ENCODE data around the gene MBOAT2. TPM values are rescaled to one million over a fixed set of nuclear protein-coding genes. Genes with fewer than 3 reads are reported as not detected.

The MBOAT2 gene
- total RNA-seq, 2 experiments from 2014 or later = 8.8 to 10.6 TPM

DNA sequence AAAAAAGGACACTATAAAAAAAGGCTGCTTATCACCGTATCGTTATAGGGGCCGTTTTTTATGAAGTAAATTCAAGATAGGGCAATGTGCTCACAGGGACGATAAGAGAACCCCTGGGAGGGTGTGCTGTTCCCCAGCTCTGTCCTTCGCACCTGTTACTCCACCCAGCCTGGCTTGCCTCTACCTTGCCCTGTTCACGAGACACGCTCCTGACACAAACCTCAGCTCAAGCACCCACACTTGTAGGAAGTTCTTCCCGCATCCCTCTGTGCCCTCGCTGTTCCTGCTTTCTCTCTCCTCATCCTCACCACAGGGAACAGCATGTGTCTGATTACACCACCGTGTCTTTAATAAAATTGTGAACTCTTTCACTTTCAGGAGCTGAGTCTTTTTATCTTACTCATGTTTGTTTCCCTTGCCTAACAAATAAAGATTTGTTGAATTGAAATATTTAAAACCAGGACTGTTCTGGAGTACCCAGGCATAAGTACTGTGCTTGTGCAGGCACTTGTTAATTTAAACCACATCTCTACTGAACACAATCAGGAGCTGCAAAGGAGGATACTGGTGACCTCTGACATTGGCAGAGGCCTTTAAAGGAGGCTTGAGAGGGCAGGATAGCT, 140.0 kb downstream of the MBOAT2 start:
- H3K4me3 Mint-ChIP-seq = no peak overlapping the region
- no peaks in the 10 kb centered on the region for H3K36me3 Mint-ChIP-seq (ENCODE audit: low read depth)
- POLR2A ChIA-PET = no interaction called here
- no peak overlapping the region for H3K27ac Mint-ChIP-seq
- DNase-seq = no peak
- CTCF ChIA-PET = no interaction called here
- no peaks in the 10 kb centered on the region for H3K9me3 Mint-ChIP-seq
- H3K27me3 Mint-ChIP-seq = no peaks in the 10 kb centered on the region
- H3K4me1 Mint-ChIP-seq = no peaks in the 10 kb centered on the region

DNA sequence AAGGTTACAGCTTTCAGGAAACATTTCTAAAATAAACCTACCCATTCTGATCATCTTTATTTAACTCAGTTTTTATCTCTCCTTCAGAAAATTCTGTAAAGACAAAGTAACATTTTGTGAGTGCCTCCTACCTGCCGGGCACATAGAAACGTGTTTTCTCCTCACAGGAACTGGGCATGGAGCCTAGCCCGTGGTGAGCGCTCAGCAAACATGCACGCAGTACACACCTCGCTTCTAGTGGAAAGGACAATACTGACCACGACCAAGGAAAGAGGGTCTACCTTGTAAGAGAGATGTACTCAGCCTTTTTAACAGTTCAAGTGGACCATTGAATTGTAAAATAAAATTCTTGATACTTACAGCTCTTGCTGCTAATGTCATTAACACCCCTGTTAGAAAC, 141.3 kb downstream of the MBOAT2 start:
- H3K27me3 Mint-ChIP-seq = no peaks in the 10 kb centered on the region
- H3K4me3 Mint-ChIP-seq = no peak overlapping the region
- ChIA-PET POLR2A (no interaction called here), CTCF (no interaction called here)
- H3K27ac Mint-ChIP-seq = no peak overlapping the region
- no peak for DNase-seq
- H3K9me3 Mint-ChIP-seq = no peaks in the 10 kb centered on the region
- H3K4me1 Mint-ChIP-seq = no peaks in the 10 kb centered on the region
- no peaks in the 10 kb centered on the region for H3K36me3 Mint-ChIP-seq (ENCODE audit: low read depth)

DNA sequence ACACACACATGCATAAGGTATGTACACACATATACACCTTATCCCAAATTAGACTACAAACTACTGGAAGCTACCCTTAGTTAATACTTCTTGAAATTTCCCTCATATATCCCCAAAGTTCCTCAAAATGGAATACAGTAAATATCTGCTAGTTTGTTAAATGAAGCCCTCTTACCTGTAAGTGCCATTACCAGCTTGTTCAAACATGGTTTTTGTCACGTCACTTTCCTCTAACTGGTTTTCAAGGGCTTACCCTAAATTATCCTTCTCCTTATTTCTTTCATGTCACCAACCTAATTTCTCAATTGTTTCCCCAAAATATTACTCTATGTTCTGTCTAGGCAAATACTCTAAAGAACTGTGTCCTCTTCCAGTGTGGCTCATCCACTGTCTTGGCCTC, 141.7 kb downstream of the MBOAT2 start:
- CTCF ChIA-PET = no interaction called here
- no peak for DNase-seq
- POLR2A ChIA-PET = no interaction called here
- H3K36me3 Mint-ChIP-seq (ENCODE audit: low read depth) = no peaks in the 10 kb centered on the region
- no peaks in the 10 kb centered on the region for H3K27me3 Mint-ChIP-seq
- H3K4me1 Mint-ChIP-seq = no peaks in the 10 kb centered on the region
- H3K9me3 Mint-ChIP-seq = no peaks in the 10 kb centered on the region
- no peak overlapping the region for H3K4me3 Mint-ChIP-seq
- H3K27ac Mint-ChIP-seq = no peak overlapping the region

DNA sequence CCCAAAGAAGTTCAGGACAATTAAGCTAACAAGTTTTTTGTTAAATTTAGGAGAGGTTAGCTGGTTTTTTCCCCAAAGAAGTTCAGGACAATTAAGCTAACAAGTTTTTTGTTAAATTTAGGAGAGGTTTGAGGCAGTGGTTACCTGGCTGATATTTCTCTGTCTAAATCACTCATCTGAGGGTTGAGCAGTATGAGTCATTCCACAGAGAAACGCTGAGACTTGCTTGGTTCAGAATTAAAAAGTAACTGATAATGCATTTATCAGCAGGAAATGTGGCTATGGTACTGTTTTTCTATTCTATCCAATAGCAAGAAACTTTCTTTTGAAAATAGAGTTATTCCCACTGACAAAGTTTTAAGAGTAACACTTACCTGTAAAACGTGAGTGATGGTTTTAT, 143.2 kb downstream of the MBOAT2 start:
- POLR2A ChIA-PET = no interaction called here
- no peak for DNase-seq
- no peaks in the 10 kb centered on the region for H3K9me3 Mint-ChIP-seq
- no peak overlapping the region for H3K4me3 Mint-ChIP-seq
- no peak overlapping the region for H3K27ac Mint-ChIP-seq
- H3K27me3 Mint-ChIP-seq = no peaks in the 10 kb centered on the region
- no peaks in the 10 kb centered on the region for H3K4me1 Mint-ChIP-seq
- CTCF ChIA-PET = interaction anchor here (0.7 to 0.9 kb wide), 2 partner anchors 9 to 612 kb away, joined by 3 to 5 read pairs; no protein-coding TSS in a partner anchor
- no peaks in the 10 kb centered on the region for H3K36me3 Mint-ChIP-seq (ENCODE audit: low read depth)

DNA sequence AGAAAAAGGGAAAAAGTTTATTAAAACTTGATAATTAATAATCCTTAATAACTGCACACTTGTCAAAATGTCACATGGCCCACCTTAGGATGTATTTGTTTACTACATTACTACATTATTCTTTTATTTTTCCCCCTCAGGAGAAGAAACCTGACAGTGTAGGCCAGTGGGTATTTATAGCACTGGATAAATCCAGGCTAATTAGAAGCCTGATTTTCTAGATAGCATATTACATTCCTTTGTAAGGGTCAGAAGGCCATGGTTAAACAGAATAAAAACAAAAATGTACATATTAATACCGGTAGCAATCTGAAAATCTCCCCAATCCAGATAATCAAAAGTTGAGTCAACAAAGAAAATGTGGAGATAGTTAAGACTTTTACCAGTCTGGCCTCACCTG, 144.6 kb downstream of the MBOAT2 start:
- CTCF ChIA-PET = no interaction called here
- Mint-ChIP-seq H3K27ac (no peak overlapping the region), H3K27me3 (peaks cover 3% of the 10 kb centered on the region), H3K4me1 (no peaks in the 10 kb centered on the region), H3K4me3 (no peak overlapping the region), H3K36me3 (ENCODE audit: low read depth) (no peaks in the 10 kb centered on the region), H3K9me3 (no peaks in the 10 kb centered on the region)
- DNase-seq = no peak
- POLR2A ChIA-PET = no interaction called here

DNA sequence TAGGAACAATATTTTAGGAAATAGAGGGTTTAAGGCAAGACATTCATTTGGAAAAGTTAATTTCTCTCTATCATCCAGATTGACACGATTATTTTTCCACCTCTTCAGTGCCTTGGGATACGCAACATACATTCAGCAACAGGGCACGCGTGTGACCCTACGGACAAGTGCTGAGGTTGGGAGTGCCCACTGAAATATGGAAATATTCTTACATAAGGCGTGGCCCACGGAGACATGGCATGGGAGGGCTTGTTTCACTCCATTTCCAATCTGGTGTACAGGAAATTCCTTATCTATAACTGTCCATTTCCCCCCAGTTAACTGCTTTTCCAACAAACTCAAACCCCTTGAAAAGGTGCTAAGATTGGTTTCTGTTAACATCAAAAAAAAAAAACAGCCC, 145.2 kb downstream of the MBOAT2 start:
- CTCF ChIA-PET = no interaction called here
- Mint-ChIP-seq H3K4me1 (no peaks in the 10 kb centered on the region), H3K36me3 (ENCODE audit: low read depth) (no peaks in the 10 kb centered on the region), H3K27me3 (peaks cover 3% of the 10 kb centered on the region), H3K4me3 (no peak overlapping the region), H3K27ac (no peak overlapping the region), H3K9me3 (no peaks in the 10 kb centered on the region)
- no peak for DNase-seq
- POLR2A ChIA-PET = no interaction called here

DNA sequence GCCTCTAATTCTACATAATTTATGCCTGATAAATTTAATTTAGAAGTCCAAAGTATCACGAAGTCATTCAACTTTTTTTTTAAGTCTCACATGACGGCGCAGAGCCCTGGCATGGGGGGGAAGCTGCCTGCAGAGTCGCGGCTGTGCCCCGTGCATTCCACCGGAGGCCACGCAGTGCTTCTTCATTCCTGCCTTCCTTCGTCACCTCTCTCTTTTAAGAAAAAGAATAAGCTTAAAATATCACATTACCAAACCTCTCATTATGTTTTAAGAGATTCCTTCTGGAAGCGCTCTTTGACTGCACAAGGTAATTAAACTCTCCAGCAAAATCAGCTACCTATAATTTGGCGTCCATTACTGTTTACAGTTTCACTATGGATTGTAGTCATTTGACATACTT, 145.8 kb downstream of the MBOAT2 start:
- H3K36me3 Mint-ChIP-seq (ENCODE audit: low read depth) = no peaks in the 10 kb centered on the region
- ChIA-PET POLR2A (no interaction called here), CTCF (no interaction called here)
- H3K27me3 Mint-ChIP-seq = peaks cover 3% of the 10 kb centered on the region
- H3K9me3 Mint-ChIP-seq = no peaks in the 10 kb centered on the region
- H3K4me3 Mint-ChIP-seq = no peak overlapping the region
- no peaks in the 10 kb centered on the region for H3K4me1 Mint-ChIP-seq
- no peak overlapping the region for H3K27ac Mint-ChIP-seq
- no peak for DNase-seq

DNA sequence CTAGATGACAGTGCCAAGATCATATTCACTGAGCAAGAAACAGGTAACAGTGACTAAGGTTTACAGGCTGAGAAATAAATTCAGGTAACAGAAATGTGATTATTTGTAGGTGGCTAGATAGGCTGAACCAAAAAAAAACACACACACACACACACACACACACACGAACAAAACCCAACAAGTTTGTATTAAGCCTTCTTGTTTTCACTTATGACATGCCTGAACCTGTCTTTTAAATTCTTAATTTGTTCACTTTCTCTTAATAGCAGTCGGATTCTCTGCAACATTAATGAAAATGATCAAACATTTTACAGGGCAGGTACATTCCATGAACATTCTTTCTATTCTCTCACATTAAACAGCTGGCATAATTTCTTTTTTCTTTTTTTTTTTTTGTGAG, 147.3 kb downstream of the MBOAT2 start:
- Mint-ChIP-seq H3K27me3 (peaks cover 3% of the 10 kb centered on the region), H3K4me3 (no peak overlapping the region), H3K36me3 (ENCODE audit: low read depth) (no peaks in the 10 kb centered on the region), H3K4me1 (no peaks in the 10 kb centered on the region), H3K9me3 (no peaks in the 10 kb centered on the region), H3K27ac (no peak overlapping the region)
- ChIA-PET CTCF (no interaction called here), POLR2A (no interaction called here)
- DNase-seq = no peak

DNA sequence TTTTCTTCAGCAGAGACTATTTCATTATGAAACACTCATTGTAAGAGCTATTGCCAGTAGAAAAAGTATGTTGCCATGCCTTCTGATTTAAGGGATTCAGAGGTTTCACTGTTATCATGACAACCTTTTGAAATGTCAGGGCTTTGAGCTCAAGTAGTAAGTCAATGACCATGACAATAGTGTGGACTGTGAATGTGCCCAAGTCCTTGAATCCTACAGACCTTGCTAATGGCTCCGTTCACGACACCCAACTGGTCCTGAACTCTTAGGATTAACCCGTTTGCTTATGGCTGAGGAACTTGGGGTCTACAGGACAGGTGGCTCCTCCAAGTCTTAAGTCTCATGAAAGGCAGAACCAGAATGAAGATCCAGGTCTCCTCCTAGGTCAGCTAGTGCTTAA, 148.5 kb downstream of the MBOAT2 start:
- H3K27ac Mint-ChIP-seq = no peak overlapping the region
- peaks cover 3% of the 10 kb centered on the region for H3K27me3 Mint-ChIP-seq
- no peak for DNase-seq
- POLR2A ChIA-PET = no interaction called here
- H3K4me1 Mint-ChIP-seq = no peaks in the 10 kb centered on the region
- H3K9me3 Mint-ChIP-seq = no peaks in the 10 kb centered on the region
- CTCF ChIA-PET = no interaction called here
- no peak overlapping the region for H3K4me3 Mint-ChIP-seq
- H3K36me3 Mint-ChIP-seq (ENCODE audit: low read depth) = no peaks in the 10 kb centered on the region

DNA sequence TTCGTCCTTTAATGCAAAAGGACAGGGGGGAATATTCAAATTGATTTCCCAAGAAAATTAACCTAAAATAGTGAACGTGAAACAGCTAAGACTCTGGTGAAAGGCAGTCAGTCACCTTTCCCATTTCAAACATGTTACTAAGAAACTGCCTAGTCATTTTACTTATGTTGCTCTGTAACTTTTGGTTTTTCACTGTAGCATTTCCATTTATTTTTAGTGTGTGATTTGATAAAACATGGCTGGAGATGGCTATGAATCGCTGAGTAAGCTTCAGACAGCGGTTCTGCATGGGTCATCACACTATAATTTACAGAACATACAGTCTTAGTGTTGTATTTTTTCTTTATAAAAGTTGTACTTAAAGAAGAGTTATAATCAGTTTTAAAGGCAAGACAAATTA, 150.1 kb downstream of the MBOAT2 start:
- Mint-ChIP-seq H3K4me3 (no peak overlapping the region), H3K4me1 (peaks cover 5% of the 10 kb centered on the region), H3K36me3 (ENCODE audit: low read depth) (no peaks in the 10 kb centered on the region), H3K27ac (no peak overlapping the region), H3K27me3 (peaks cover 3% of the 10 kb centered on the region), H3K9me3 (no peaks in the 10 kb centered on the region)
- POLR2A ChIA-PET = no interaction called here
- no peak for DNase-seq
- CTCF ChIA-PET = no interaction called here

DNA sequence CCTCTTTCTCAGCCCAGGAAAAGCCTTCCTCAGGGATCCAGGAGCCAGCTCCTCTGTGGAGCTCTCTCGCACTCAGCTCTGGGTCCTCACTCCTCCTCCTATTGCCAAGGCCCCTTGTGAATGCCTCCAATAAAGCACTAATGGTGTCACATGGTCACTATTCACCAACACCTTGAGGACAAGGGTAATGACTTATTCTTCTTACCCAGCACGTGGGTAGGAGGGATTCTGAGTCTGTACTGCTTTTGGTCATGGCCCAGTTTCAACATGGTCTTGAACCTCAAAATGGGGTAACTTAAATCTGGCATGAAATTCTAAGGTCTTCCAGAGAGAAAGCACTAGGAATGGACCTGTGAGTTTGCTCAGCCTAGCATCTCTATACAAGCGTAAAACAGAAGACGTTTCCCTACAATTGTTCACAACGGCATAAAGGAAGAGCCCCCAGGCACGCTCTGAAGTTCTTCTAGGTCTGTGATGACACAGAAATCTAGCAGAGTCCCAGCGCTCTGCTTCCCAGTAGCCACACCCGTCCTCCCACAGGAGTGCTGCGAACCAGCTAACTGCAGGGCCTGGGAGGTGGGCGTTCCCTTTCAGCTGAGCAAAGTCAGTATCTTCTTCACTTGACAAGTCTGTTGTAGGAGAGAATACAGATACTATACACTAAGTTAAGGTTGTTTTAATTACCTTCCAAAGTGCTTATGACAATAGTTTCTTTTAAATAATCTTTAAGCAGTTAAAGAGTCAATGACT, 151.5 kb downstream of the MBOAT2 start:
- ChIA-PET POLR2A (no interaction called here), CTCF (no interaction called here)
- Mint-ChIP-seq H3K36me3 (ENCODE audit: low read depth) (no peaks in the 10 kb centered on the region), H3K9me3 (no peaks in the 10 kb centered on the region), H3K4me3 (no peak overlapping the region), H3K4me1 (peaks cover 5% of the 10 kb centered on the region), H3K27ac (no peak overlapping the region), H3K27me3 (peaks cover 3% of the 10 kb centered on the region)
- DNase-seq = no peak

DNA sequence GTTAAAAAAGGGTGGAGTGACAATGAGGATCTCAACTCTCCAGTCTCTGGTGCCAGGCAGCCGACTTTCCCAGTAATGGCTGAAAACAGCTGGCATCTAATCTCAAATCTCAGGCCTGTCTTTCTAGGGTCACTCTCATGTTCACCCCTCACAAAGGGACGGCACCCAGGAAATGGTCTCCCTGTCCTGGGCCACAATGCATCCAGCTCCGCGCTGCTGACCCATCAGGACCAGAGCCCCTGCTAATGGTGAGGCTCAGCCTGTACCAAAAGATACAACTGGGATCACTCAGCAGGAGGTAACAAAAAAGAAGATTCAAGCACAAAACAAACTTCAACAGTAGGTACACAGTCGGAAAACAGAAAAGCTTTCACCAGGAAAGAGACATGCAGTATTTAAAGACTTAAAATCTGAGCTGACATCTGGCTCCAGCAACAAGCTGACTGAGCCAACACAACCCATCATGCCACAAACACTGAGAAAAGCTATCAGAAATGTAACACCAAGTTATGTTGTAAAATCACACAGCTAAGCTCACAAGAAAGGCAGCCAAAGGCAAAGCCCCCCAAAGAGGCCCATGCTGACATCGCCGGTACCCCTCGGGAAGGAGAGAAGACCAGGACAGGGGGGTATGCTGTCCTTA, 152.5 kb downstream of the MBOAT2 start:
- Mint-ChIP-seq H3K4me1 (peaks cover 5% of the 10 kb centered on the region), H3K9me3 (no peaks in the 10 kb centered on the region), H3K36me3 (ENCODE audit: low read depth) (no peaks in the 10 kb centered on the region), H3K27ac (no peak overlapping the region), H3K4me3 (no peak overlapping the region), H3K27me3 (peaks cover 8% of the 10 kb centered on the region)
- CTCF ChIA-PET = interaction anchor here (0.8 kb wide), 1 partner anchor 301 kb away, joined by 3 read pairs; no protein-coding TSS in a partner anchor
- no peak for DNase-seq
- POLR2A ChIA-PET = no interaction called here

DNA sequence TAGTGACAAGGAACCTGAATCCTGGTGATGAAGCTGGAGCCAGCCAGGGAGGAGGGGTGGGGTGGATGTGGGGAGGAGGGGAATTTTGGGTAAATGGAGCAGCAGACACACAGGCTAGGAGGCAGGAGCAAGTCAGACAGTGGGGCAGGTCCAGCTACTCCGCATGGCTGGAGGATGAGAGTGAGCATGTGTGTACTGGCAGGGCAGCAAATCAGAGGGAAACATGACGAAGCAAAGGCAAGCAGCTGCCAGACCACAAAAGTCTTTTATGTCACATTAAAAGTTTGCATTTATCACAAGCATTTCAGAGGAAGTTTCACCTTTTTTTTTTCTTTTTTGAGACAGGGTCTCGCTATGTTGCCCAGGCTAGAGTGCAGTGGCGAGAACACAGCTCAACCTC, 154.2 kb downstream of the MBOAT2 start:
- Mint-ChIP-seq H3K27me3 (peaks cover 12% of the 10 kb centered on the region), H3K36me3 (ENCODE audit: low read depth) (no peaks in the 10 kb centered on the region), H3K4me1 (peaks cover 5% of the 10 kb centered on the region), H3K4me3 (no peak overlapping the region), H3K27ac (no peak overlapping the region), H3K9me3 (no peaks in the 10 kb centered on the region)
- no peak for DNase-seq
- CTCF ChIA-PET = no interaction called here
- POLR2A ChIA-PET = no interaction called here
